Sigmoid colon (tissue), 4 donors: ENCODE data around the gene TPST2.

Experiments
- CTCF ChIP-seq, 4 experiments: fragments of 450-650 bp in 3 of 4; fragments of 200-600 bp in 1 of 4; IDR thresholded peaks; one replicate each; pipeline ENCODE4 v1.5.1; 2016 to 2019; ENCODE audit warnings: antibody characterized with exemption in 4 of 4, mild to moderate bottlenecking in 3 of 4, moderate library complexity in 2 of 4
- EP300 ChIP-seq, 4 donors: sonication (generic); formaldehyde crosslinking; IDR thresholded peaks; one replicate each; pipeline ENCODE4 v1.6.1; 2017; ENCODE audit warnings: antibody characterized with exemption in 4 of 4
- POLR2AphosphoS5 ChIP-seq, 4 donors: sonication (generic); formaldehyde crosslinking; IDR thresholded peaks; one replicate each; pipeline ENCODE4 v1.6.1; 2017; ENCODE audit warnings: antibody characterized with exemption in 4 of 4

GRCh38 chr22:26545385-26545784 is 44.5 kb downstream of the TPST2 start:
- TF ChIP-seq CTCF (IDR thresholded peaks at IDR 0.05) (no peak), POLR2AphosphoS5 (IDR thresholded peaks at IDR 0.05) (no peak), EP300 (IDR thresholded peaks at IDR 0.05) (no peak)
